A673 (cell line): Measurements from ENCODE around the gene UBE4B.

ENCODE experiments used
- CTCF ChIP-seq: fragments of 300-800, 200-600 bp; sonication (generic); conservative IDR thresholded peaks from 2 replicates; pipeline ENCODE4 v1.5.1; 2017; ENCODE audit warnings: low read depth, mild to moderate bottlenecking, antibody characterized with exemption, low read length, moderate library complexity, mixed read lengths
- EZH2 ChIP-seq: fragments of 200-600 bp; sonication (generic); IDR thresholded peaks from 2 replicates; pipeline ENCODE4 v1.6.1; 2017; ENCODE audit warnings: borderline replicate concordance, low read depth, mild to moderate bottlenecking, mixed read lengths, antibody characterized with exemption, low read length; ENCODE audit not compliant: poor library complexity, severe bottlenecking

DNA sequence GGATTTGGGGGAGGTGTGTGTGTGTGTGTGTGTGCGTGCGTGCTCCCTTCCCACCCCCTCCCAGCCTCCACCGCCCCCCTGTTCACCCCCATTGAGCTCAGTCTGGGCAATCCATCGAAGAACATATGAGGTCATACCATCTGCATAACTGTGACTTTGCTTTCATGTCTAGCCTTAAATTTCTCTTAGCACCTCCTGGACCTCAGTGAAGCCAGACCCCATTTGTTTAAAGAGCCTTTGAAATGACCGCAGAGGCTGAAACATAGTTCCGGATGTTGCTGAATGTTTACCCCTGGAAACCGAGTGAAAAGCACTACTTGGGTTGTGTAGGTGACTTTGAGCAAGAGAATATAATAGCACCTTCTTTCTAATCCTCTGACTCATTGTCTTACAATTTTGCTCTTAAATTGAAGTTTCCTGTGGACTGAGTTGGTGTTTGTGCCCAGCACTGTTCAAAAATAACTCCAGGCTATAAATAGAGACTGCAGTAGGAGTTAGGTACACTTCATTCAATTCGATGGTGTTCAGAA is 75.4 kb downstream of the UBE4B start:
- no peak for TF ChIP-seq CTCF
- TF ChIP-seq EZH2: no peak
